ENCODE data around the gene PWWP2B.
A peak's percentile ranks its signal among the peaks of the same experiment; 100 is the strongest.

PWWP2B gene

GRCh38 chr10:132369636-132370185 lies 27.3 kb upstream of the PWWP2B start:
- no peak overlapping the region for H3K4me3 ChIP-seq (ENCODE audit: low read length)
- DNase-seq (ENCODE audit: low read depth) = no peak
- TF ChIP-seq, protein P1, sequence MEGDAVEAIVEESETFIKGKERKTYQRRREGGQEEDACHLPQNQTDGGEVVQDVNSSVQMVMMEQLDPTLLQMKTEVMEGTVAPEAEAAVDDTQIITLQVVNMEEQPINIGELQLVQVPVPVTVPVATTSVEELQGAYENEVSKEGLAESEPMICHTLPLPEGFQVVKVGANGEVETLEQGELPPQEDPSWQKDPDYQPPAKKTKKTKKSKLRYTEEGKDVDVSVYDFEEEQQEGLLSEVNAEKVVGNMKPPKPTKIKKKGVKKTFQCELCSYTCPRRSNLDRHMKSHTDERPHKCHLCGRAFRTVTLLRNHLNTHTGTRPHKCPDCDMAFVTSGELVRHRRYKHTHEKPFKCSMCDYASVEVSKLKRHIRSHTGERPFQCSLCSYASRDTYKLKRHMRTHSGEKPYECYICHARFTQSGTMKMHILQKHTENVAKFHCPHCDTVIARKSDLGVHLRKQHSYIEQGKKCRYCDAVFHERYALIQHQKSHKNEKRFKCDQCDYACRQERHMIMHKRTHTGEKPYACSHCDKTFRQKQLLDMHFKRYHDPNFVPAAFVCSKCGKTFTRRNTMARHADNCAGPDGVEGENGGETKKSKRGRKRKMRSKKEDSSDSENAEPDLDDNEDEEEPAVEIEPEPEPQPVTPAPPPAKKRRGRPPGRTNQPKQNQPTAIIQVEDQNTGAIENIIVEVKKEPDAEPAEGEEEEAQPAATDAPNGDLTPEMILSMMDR (conservative IDR thresholded peaks at IDR 0.05; ENCODE audit: low read depth, low read length) = no peak

GRCh38 chr10:132370426-132371340 lies 26.3 kb upstream of the PWWP2B start:
- DNase-seq (ENCODE audit: low read depth) = no peak
- TF ChIP-seq, protein P1 (conservative IDR thresholded peaks at IDR 0.05; ENCODE audit: low read depth, low read length) = no peak
- H3K4me3 ChIP-seq (ENCODE audit: low read length) = no peak overlapping the region

DNA sequence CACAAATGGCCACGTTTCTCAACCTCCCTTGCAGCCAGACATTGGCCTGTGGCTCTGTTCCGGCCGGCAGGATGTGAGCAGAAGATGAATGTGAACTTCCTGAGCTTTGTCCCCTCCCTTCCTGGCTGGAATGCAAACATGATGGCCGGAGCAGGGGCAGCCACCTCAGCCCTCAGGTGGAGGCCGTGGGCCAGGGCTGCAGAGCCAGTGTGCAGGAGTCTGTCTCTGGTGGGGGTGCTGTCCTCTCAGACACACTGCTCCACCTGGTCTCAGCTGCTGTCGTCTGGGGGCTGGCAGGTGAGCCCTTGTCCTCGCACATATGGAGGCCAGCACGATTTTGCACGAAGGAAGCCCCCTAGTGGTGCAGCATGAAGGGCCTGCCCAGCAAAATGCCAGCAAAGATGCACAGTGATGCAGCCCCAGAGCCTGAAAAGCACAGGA lies 25.3 kb upstream of the PWWP2B start:
- no peak for DNase-seq (ENCODE audit: low read depth)

DNA sequence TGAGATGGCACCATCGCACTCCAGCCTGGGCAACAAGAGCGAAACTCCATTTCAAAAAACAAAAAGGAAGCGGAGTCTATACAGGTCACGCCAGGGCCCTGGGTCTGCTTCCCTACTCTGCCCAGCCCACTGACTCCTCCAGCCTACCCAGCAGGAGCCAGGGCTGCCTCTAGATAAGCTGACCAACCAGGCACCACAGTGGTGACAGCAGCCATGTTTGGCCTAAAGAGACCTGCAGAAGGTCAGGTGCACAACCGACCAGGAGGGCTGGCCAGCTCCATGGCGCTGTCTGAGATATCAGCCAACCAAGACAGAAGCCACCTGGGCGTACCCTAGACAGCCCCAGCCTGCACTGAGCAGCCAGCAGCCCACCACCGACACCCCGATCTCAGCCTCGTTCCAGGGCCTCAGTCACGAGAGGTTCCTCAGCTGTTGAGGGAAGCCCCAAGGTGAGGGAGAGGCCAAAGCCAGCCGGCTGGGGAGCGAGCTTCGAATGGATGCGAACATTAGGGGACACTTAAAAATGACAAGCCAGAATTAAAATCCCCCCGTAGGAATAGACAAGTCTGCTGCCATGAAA lies 24.4 kb upstream of the PWWP2B start:
- TF ChIP-seq, protein P1 (conservative IDR thresholded peaks at IDR 0.05; ENCODE audit: low read depth, low read length) = no peak
- no peak overlapping the region for H3K4me3 ChIP-seq (ENCODE audit: low read length)
- DNase-seq (ENCODE audit: low read depth) = no peak

More for the DNA sequence above, 25.3 kb upstream of the PWWP2B start:
- H3K4me3 ChIP-seq (ENCODE audit: low read length) = no peak overlapping the region
- TF ChIP-seq, protein P1 (conservative IDR thresholded peaks at IDR 0.05; ENCODE audit: low read depth, low read length) = peak; percentile 52

- TF ChIP-seq, protein P1 (conservative IDR thresholded peaks at IDR 0.05; ENCODE audit: low read depth, low read length) = no peak
- no peak for DNase-seq (ENCODE audit: low read depth)
- H3K4me3 ChIP-seq (ENCODE audit: low read length) = no peak overlapping the region
These were observed 23.6 kb upstream of the PWWP2B start for GRCh38 chr10:132373241-132373955.

- TF ChIP-seq, protein P1 (conservative IDR thresholded peaks at IDR 0.05; ENCODE audit: low read depth, low read length) = no peak
- H3K4me3 ChIP-seq (ENCODE audit: low read length) = no peak overlapping the region
- DNase-seq (ENCODE audit: low read depth) = no peak
These were observed 22.8 kb upstream of the PWWP2B start for GRCh38 chr10:132374176-132374575.
